Kidney epithelial cell (primary cell): ENCODE data around the gene ERP44. TPM values are rescaled to one million over a fixed set of nuclear protein-coding genes. Genes with fewer than 3 reads are reported as not detected.
"Not testable (repeated sequence)": the region's sequence is repeated elsewhere in the genome, so short reads cannot be mapped to it uniquely, and the experiment has no call there.

Source experiments
- DNase-seq: peaks from one replicate; pipeline ENCODE4 v3.0.0-alpha.2; 2010; ENCODE audit warnings: low read depth
- H3K27me3 ChIP-seq: 2 replicates; pipeline ENCODE4 v1.6.0; 2011; ENCODE audit warnings: low read length; ENCODE audit not compliant: control insufficient read depth, insufficient read depth
- H3K36me3 ChIP-seq: 2 replicates; pipeline ENCODE4 v1.5.1; 2011; ENCODE audit warnings: low read length; ENCODE audit not compliant: control insufficient read depth, insufficient read depth
- H3K4me3 ChIP-seq: 2 replicates; pipeline ENCODE4 v1.5.1; 2011; ENCODE audit warnings: low read depth, mild to moderate bottlenecking, control low read depth, low read length
- CTCF ChIP-seq: IDR thresholded peaks from 2 replicates; pipeline ENCODE4 v1.5.1; 2011; ENCODE audit warnings: mild to moderate bottlenecking, moderate library complexity, low read length, control low read depth, inconsistent platforms; ENCODE audit not compliant: insufficient read depth, poor library complexity, severe bottlenecking
- total RNA-seq: library from RNA; depleted of rRNA; stranded (reverse); fragments of >200 nt; gene quantifications from 2 replicates; pipeline ENCODE4 v1.2.3, GENCODE V29; 2015

ERP44 gene
- total RNA-seq = 20.1 and 22.3 TPM in 2 replicates

- Histone ChIP-seq H3K36me3 (no peaks in the 10 kb centered on the region), H3K4me3 (peak within 1 kb of the TSS; percentile 94), H3K27me3 (no peaks in the 10 kb centered on the region)
- no peak for TF ChIP-seq CTCF
- peak; percentile 96 for DNase-seq
Observed at GRCh38 chr9:100098887-100099721, at the start of gene ERP44, which contains the start of gene INVS. Gene ERP44 (minus strand): TSS chr9:100099000. CDS start chr9:100098840, 160 bp downstream. Gene INVS (plus strand): TSS chr9:100099243. CDS start chr9:100104522, 5,279 bp downstream.

- H3K27me3 ChIP-seq, DNase-seq, H3K36me3 ChIP-seq, H3K4me3 ChIP-seq: not testable (repeated sequence)
Observed at GRCh38 chr9:100145976-100146375, 47.2 kb upstream of the ERP44 start.

DNA sequence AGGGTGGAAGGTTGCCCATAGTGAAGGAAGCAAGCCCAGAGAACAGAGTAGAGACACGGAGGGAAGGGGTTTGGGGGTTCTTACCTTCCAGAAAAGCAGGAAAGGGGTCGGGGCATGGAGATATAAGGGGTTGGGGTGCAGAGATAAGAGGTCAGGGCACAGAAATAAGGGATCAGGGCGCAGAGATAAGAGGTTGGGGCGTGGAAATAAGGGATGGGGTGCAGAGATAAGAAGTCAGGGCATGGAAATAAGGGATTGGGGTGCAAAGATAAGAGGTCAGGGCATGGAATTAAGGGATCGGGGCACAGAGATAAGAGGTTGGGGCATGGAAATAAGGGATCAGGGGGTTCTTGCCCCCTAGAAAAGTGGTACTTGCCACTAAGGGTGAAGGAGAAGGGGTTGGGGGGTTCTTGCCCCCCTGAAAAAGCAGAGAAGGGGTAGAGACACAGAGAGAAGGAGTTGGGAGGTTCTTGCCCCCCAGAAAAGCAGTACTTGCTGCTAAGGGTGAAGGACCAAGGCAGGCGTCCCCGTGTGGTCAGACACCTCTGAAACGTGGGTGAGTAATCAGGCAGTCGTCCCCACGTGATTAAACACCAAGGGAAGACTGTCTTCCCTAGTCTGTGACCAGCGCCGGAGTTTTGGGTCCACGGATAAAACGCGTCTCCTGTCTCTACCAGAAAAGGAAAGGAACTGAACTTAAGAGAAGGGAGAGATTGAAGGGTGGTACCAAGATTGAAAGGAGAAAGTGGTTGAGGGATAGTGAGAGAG, 46.6 kb upstream of the ERP44 start:
- H3K4me3 ChIP-seq, DNase-seq, H3K27me3 ChIP-seq, H3K36me3 ChIP-seq: not testable (repeated sequence)

GRCh38 chr9:100141862-100142261, 43.1 kb upstream of the ERP44 start:
- H3K27me3 ChIP-seq, H3K4me3 ChIP-seq, DNase-seq, H3K36me3 ChIP-seq: not testable (repeated sequence)

DNA sequence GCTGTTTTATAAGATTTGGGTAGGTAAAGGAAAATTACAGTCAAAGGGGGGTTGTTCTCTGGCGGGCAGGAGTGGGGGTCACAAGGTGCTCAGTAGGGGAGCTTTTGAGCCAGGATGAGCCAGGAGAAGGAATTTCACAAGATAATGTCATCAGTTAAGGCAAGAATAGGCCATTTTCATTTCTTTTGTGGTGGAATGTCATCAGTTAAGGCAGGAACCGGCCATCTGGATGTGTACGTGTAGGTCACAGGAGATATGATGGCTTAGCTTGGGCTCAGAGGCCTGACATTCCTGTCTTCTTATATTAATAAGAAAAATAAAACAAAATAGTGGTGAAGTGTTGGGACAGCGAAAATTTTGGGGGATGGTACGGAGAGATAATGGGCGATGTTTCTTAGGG, 41.5 kb upstream of the ERP44 start:
- H3K27me3 ChIP-seq, DNase-seq, H3K4me3 ChIP-seq, H3K36me3 ChIP-seq: not testable (repeated sequence)

- not testable (repeated sequence) for DNase-seq, H3K4me3 ChIP-seq, H3K27me3 ChIP-seq, H3K36me3 ChIP-seq
Observed at GRCh38 chr9:100136799-100137198, 38.0 kb upstream of the ERP44 start.

DNA sequence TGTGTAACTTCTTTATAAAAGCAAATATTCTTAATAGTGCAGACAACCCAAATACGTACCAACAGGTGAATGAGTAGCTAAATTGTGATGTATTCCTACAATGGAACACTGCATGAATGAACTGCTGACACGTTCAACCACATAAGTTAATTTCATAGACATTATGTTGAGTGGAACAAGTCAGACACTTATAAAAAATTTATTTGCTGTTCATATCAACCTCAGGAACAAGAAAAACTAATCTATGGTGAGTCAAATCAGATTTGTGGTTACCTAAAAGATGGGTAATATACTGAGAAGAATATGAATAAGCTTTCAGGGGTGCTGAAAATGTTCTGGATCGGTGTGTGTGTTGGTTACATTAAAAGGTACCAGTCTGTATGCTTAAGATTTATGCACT, 35.9 kb upstream of the ERP44 start:
- no peaks in the 10 kb centered on the region for H3K36me3 ChIP-seq
- H3K27me3 ChIP-seq = no peaks in the 10 kb centered on the region
- TF ChIP-seq CTCF = no peak
- H3K4me3 ChIP-seq = no peak overlapping the region
- DNase-seq = no peak

GRCh38 chr9:100131875-100132430, 33.2 kb upstream of the ERP44 start:
- Histone ChIP-seq H3K27me3 (no peaks in the 10 kb centered on the region), H3K4me3 (no peak overlapping the region), H3K36me3 (no peaks in the 10 kb centered on the region)
- no peak for TF ChIP-seq CTCF
- no peak for DNase-seq
